Measurements from ENCODE around the gene GALNTL6.

- no peak for TF ChIP-seq EZH2phosphoT487 (IDR thresholded peaks at IDR 0.05; ENCODE audit: unreplicated experiment)
- no peak for TF ChIP-seq ZNF114 (CRISPR knock-in tag; IDR thresholded peaks at IDR 0.05)
- TF ChIP-seq POLR2AphosphoS5 (IDR thresholded peaks at IDR 0.05; ENCODE audit: low read depth): no peak
- TF ChIP-seq, protein P1, sequence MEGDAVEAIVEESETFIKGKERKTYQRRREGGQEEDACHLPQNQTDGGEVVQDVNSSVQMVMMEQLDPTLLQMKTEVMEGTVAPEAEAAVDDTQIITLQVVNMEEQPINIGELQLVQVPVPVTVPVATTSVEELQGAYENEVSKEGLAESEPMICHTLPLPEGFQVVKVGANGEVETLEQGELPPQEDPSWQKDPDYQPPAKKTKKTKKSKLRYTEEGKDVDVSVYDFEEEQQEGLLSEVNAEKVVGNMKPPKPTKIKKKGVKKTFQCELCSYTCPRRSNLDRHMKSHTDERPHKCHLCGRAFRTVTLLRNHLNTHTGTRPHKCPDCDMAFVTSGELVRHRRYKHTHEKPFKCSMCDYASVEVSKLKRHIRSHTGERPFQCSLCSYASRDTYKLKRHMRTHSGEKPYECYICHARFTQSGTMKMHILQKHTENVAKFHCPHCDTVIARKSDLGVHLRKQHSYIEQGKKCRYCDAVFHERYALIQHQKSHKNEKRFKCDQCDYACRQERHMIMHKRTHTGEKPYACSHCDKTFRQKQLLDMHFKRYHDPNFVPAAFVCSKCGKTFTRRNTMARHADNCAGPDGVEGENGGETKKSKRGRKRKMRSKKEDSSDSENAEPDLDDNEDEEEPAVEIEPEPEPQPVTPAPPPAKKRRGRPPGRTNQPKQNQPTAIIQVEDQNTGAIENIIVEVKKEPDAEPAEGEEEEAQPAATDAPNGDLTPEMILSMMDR (conservative IDR thresholded peaks at IDR 0.05; ENCODE audit: low read depth in 2 of 2): no peak
- no peak for TF ChIP-seq EZH2 (IDR thresholded peaks at IDR 0.05; ENCODE audit: low read depth, unreplicated experiment)
- TF ChIP-seq, protein P2, sequence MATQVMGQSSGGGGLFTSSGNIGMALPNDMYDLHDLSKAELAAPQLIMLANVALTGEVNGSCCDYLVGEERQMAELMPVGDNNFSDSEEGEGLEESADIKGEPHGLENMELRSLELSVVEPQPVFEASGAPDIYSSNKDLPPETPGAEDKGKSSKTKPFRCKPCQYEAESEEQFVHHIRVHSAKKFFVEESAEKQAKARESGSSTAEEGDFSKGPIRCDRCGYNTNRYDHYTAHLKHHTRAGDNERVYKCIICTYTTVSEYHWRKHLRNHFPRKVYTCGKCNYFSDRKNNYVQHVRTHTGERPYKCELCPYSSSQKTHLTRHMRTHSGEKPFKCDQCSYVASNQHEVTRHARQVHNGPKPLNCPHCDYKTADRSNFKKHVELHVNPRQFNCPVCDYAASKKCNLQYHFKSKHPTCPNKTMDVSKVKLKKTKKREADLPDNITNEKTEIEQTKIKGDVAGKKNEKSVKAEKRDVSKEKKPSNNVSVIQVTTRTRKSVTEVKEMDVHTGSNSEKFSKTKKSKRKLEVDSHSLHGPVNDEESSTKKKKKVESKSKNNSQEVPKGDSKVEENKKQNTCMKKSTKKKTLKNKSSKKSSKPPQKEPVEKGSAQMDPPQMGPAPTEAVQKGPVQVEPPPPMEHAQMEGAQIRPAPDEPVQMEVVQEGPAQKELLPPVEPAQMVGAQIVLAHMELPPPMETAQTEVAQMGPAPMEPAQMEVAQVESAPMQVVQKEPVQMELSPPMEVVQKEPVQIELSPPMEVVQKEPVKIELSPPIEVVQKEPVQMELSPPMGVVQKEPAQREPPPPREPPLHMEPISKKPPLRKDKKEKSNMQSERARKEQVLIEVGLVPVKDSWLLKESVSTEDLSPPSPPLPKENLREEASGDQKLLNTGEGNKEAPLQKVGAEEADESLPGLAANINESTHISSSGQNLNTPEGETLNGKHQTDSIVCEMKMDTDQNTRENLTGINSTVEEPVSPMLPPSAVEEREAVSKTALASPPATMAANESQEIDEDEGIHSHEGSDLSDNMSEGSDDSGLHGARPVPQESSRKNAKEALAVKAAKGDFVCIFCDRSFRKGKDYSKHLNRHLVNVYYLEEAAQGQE (IDR thresholded peaks at IDR 0.05; ENCODE audit: unreplicated experiment): no peak
- no peak for TF ChIP-seq JUNB (IDR thresholded peaks at IDR 0.05; ENCODE audit: unreplicated experiment)
- no peak for TF ChIP-seq CREB1 (CRISPR knock-in tag; IDR thresholded peaks at IDR 0.05; ENCODE audit: low read depth)
- TF ChIP-seq ZNF331 (CRISPR knock-in tag; IDR thresholded peaks at IDR 0.05; ENCODE audit: low read depth): no peak
- TF ChIP-seq STAT1 (IDR thresholded peaks at IDR 0.05; ENCODE audit: unreplicated experiment): no peak
- TF ChIP-seq, protein P3, sequence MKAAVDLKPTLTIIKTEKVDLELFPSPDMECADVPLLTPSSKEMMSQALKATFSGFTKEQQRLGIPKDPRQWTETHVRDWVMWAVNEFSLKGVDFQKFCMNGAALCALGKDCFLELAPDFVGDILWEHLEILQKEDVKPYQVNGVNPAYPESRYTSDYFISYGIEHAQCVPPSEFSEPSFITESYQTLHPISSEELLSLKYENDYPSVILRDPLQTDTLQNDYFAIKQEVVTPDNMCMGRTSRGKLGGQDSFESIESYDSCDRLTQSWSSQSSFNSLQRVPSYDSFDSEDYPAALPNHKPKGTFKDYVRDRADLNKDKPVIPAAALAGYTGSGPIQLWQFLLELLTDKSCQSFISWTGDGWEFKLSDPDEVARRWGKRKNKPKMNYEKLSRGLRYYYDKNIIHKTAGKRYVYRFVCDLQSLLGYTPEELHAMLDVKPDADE (IDR thresholded peaks at IDR 0.05): no peak
Measured at GRCh38 chr4:171875291-171875690, 62.1 kb downstream of the GALNTL6 start.
